CD4-positive, CD25-positive, alpha-beta regulatory T cell (primary cell): Measurements from ENCODE around the gene AIG1. TPM values are rescaled to one million over a fixed set of nuclear protein-coding genes. Genes with fewer than 3 reads are reported as not detected.

Source experiments
- ATAC-seq, 2 donors: fragments of 150-1000 bp; cut with Tn5 transposase; one replicate each; pipeline ENCODE4 v1.10.0; 2021; ENCODE audit warnings: low read depth in 2 of 2, moderate number of reproducible peaks in 2 of 2, moderate library complexity in 1 of 2
- DNase-seq, 3 donors: peaks; one replicate each; pipeline versions ENCODE4 v3.0.0 to v3.0.0-alpha.2; 2012 to 2022; ENCODE audit warnings: mixed read lengths in 1 of 3
- H3K27ac ChIP-seq: one replicate; pipeline ENCODE4 v1.7.0; 2013; ENCODE audit warnings: mild to moderate bottlenecking, low read length; ENCODE audit not compliant: insufficient read depth, poor library complexity, severe bottlenecking
- H3K27me3 ChIP-seq: one replicate; pipeline ENCODE4 v1.7.0; 2013; ENCODE audit warnings: low read length; ENCODE audit not compliant: control insufficient read depth, insufficient read depth
- H3K36me3 ChIP-seq: one replicate; pipeline ENCODE4 v1.7.0; 2013; ENCODE audit warnings: mild to moderate bottlenecking, low read length, moderate library complexity; ENCODE audit not compliant: control insufficient read depth, insufficient read depth
- H3K4me1 ChIP-seq: 2 replicates; pipeline ENCODE4 v1.7.0; 2013; ENCODE audit warnings: mild to moderate bottlenecking, low read length; ENCODE audit not compliant: insufficient read depth, control insufficient read depth, poor library complexity, severe bottlenecking
- H3K4me3 ChIP-seq: one replicate; pipeline ENCODE4 v1.7.0; 2013; ENCODE audit warnings: low read depth, mild to moderate bottlenecking, low read length, moderate library complexity
- H3K9me3 ChIP-seq, 2 experiments: 1 replicate in 1 of 2; 2 replicates in 1 of 2; pipeline ENCODE4 v1.7.0; 2013; ENCODE audit warnings: low read length in 2 of 2, mild to moderate bottlenecking in 1 of 2, moderate library complexity in 1 of 2; ENCODE audit not compliant: control insufficient read depth in 2 of 2
- H3K27ac Mint-ChIP-seq, 3 donors: one replicate each; pipeline ENCODE4 v1.8.0; 2020 to 2022; ENCODE audit warnings: mild to moderate bottlenecking in 3 of 3, mixed read lengths in 3 of 3, moderate library complexity in 2 of 3
- H3K27me3 Mint-ChIP-seq: one replicate; pipeline ENCODE4 v1.8.0; 2022; ENCODE audit warnings: mild to moderate bottlenecking, mixed read lengths
- H3K36me3 Mint-ChIP-seq: one replicate; pipeline ENCODE4 v1.8.0; 2020; ENCODE audit warnings: mixed read lengths
- H3K4me1 Mint-ChIP-seq, 4 donors: one replicate each; pipeline ENCODE4 v1.8.0; 2020 to 2022; ENCODE audit warnings: mixed read lengths in 4 of 4, mild to moderate bottlenecking in 1 of 4
- H3K4me3 Mint-ChIP-seq, 4 donors: one replicate each; pipeline ENCODE4 v1.8.0; 2020 to 2022; ENCODE audit warnings: mild to moderate bottlenecking in 4 of 4, mixed read lengths in 4 of 4, moderate library complexity in 3 of 4
- H3K9me3 Mint-ChIP-seq, 7 donors: one replicate each; pipeline ENCODE4 v1.8.0; 2020 to 2022; ENCODE audit warnings: mixed read lengths in 7 of 7, mild to moderate bottlenecking in 3 of 7, moderate library complexity in 2 of 7
- polyA plus RNA-seq, 4 donors: library from polyadenylated mRNA; unstranded; fragments of 300-500 nt; fragmentation: Illumina TruSeq; gene quantifications; one replicate each; pipeline ENCODE4 v1.2.3, GENCODE V29; 2021
- total RNA-seq: library from RNA; stranded (reverse); gene quantifications from one replicate; pipeline ENCODE4 v1.2.3, GENCODE V29; 2022

AIG1 gene
- total and polyA plus RNA-seq, 5 donors from 2014 or later, result 4.2 to 19.6 (median 13.9) TPM

DNA sequence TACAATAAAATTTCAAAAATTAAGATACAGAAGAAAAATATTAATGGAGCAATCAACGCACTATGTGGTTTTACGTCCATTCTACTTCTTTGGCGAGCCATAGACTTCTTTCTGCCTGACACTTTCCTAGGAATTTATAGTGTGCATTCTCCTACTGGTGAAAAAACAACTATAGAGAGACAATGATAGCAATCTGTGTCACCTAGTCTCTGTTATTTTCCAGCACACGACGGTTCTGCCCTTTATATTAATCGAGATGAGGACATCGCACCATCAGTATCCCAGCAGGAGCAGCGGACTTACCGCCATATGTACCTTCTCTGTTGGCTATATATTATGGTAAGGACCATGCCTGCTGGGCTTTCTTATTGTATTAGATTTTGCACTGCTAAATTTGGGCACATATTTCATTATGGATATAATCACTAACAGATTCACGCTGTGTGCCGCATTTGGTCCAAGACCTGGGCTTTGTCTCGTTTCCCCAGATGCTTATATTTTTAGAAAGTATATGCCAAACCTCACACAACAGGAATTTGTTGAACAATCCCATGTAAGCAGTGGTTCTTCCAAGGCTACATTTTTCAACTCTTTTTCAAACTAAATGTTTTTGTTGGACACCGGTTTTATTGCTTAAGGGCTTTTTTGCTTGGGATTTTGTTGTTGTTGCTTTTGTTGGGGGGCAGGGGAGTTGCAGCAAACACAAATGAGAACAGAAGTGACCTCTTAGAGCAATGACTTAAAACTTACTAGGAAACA lies 223.4 kb downstream of the AIG1 start:
- Histone ChIP-seq H3K9me3 (no peaks in the 10 kb centered on the region), H3K4me3 (no peak overlapping the region), H3K27ac (no peak overlapping the region), H3K36me3 (no peaks in the 10 kb centered on the region), H3K27me3 (no peaks in the 10 kb centered on the region), H3K4me1 (no peaks in the 10 kb centered on the region)
- H3K4me3 Mint-ChIP-seq, result no peak overlapping the region
- no peaks in the 10 kb centered on the region for H3K27me3 Mint-ChIP-seq
- H3K4me1 Mint-ChIP-seq, result peaks cover 0 to 2% (median 0%) of the 10 kb centered on the region in 4 donors
- H3K36me3 Mint-ChIP-seq, result peaks cover 15% of the 10 kb centered on the region
- no peak for DNase-seq
- ATAC-seq, result no peak
- H3K9me3 Mint-ChIP-seq, result no peaks in the 10 kb centered on the region
- H3K27ac Mint-ChIP-seq, result no peak overlapping the region

DNA sequence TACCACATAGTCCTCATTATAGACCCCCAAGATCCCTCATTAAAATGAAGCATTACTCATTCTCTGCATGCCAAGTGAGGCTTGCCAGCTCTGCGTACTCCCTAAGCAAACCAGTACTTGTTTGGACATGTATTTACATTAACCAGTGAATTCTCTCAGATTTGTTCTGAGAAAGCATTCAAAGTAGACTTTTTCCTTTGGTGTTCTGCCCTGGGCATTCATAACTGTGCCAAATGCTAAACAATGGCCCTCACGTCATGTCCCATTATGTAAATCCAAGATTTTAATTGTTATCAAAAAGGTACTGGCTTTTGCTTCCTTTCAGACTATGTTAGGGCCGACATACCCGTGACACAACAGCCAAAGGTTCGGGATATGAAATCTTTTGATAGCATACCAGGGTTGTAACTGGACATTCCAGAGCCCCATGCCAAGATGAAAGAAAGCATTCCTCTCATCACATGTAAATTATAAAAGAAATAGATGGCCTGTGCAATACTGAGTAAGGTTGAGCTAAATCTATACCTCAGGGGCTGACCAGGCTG lies 225.6 kb downstream of the AIG1 start:
- Mint-ChIP-seq H3K27ac (no peak overlapping the region), H3K4me1 (no peaks in the 10 kb centered on the region), H3K36me3 (peaks cover 15% of the 10 kb centered on the region), H3K4me3 (no peak overlapping the region), H3K9me3 (no peaks in the 10 kb centered on the region), H3K27me3 (no peaks in the 10 kb centered on the region)
- H3K36me3 ChIP-seq, result no peaks in the 10 kb centered on the region
- no peak overlapping the region for H3K4me3 ChIP-seq
- H3K27ac ChIP-seq, result no peak overlapping the region
- H3K27me3 ChIP-seq, result no peaks in the 10 kb centered on the region
- no peaks in the 10 kb centered on the region for H3K9me3 ChIP-seq
- DNase-seq (no peak), ATAC-seq (no peak)
- no peaks in the 10 kb centered on the region for H3K4me1 ChIP-seq

DNA sequence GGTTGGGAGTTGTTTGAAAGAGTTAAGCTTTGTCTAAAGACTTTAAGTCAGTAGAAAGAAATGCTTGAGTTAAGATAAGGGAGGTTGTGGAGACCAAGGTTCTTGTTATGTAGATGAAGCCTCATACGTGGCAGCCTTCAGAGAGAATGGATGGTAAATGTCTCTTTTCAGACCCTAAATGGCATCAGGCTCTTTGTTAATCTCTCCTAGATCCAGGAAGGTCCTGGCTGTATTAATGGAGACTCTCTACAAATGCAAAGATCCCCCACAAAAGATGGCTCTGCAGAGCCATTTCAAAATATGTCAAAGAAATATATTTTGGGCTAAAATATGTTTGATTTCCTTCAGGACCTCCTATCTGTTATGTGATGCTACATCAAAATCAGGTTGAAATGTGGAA lies 228.2 kb downstream of the AIG1 start:
- Mint-ChIP-seq H3K27ac (no peak overlapping the region), H3K27me3 (no peaks in the 10 kb centered on the region), H3K4me1 (no peaks in the 10 kb centered on the region), H3K36me3 (peaks cover 15% of the 10 kb centered on the region), H3K4me3 (no peak overlapping the region), H3K9me3 (no peaks in the 10 kb centered on the region)
- Histone ChIP-seq H3K4me1 (no peaks in the 10 kb centered on the region), H3K27me3 (no peaks in the 10 kb centered on the region), H3K9me3 (no peaks in the 10 kb centered on the region), H3K27ac (no peak overlapping the region), H3K36me3 (no peaks in the 10 kb centered on the region), H3K4me3 (no peak overlapping the region)
- DNase-seq (no peak), ATAC-seq (no peak)

DNA sequence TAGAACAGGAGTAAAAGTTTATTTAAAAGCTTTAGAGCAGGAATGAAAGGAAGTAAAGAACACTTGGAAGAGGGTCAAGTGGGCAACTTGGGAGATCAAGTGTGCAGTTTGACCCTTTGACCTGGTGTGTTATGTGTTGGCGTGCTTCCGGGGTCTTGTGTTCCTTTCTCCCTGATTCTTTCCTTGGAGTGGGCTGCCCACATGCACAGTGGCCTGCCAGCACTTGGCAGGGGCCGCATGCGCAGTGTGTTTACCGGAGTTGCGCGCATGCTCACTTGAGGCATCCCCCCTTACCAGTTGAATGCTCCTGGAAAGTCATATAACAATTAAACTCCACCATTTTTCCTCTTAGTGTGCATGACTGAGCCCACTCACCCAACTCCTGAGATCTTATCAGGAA lies 229.5 kb downstream of the AIG1 start:
- Mint-ChIP-seq H3K4me3 (no peak overlapping the region), H3K36me3 (peaks cover 11% of the 10 kb centered on the region), H3K27ac (no peak overlapping the region), H3K4me1 (no peaks in the 10 kb centered on the region), H3K9me3 (no peaks in the 10 kb centered on the region), H3K27me3 (no peaks in the 10 kb centered on the region)
- no peaks in the 10 kb centered on the region for H3K36me3 ChIP-seq
- no peak overlapping the region for H3K4me3 ChIP-seq
- no peak overlapping the region for H3K27ac ChIP-seq
- no peaks in the 10 kb centered on the region for H3K9me3 ChIP-seq
- no peaks in the 10 kb centered on the region for H3K27me3 ChIP-seq
- ATAC-seq (no peak), DNase-seq (no peak)
- H3K4me1 ChIP-seq, result no peaks in the 10 kb centered on the region

DNA sequence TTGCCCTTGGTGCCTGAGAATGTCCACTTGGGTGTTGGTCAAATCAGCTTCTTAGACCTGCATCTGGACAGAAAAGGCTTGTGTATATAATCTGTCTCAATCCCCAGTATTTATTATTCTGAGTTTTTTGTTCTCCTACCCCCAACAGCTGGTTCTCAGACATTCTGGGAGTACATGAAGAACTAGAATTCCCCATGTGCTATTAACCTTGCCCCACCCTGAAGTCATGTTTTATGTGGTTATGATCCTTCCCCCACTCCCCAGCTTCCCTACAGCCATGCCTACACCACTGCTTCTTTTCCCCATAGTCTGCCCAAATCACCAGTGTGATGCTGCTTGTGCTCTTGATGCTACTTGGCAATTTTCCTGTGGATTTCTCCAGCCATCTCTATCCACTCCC lies 232.8 kb downstream of the AIG1 start:
- Histone ChIP-seq H3K4me3 (no peak overlapping the region), H3K27ac (no peak overlapping the region), H3K4me1 (no peaks in the 10 kb centered on the region), H3K27me3 (no peaks in the 10 kb centered on the region), H3K36me3 (no peaks in the 10 kb centered on the region), H3K9me3 (no peaks in the 10 kb centered on the region)
- Mint-ChIP-seq H3K27me3 (no peaks in the 10 kb centered on the region), H3K4me1 (no peaks in the 10 kb centered on the region), H3K27ac (no peak overlapping the region), H3K9me3 (no peaks in the 10 kb centered on the region), H3K4me3 (no peak overlapping the region), H3K36me3 (peaks cover 4% of the 10 kb centered on the region)
- DNase-seq (no peak), ATAC-seq (no peak)

DNA sequence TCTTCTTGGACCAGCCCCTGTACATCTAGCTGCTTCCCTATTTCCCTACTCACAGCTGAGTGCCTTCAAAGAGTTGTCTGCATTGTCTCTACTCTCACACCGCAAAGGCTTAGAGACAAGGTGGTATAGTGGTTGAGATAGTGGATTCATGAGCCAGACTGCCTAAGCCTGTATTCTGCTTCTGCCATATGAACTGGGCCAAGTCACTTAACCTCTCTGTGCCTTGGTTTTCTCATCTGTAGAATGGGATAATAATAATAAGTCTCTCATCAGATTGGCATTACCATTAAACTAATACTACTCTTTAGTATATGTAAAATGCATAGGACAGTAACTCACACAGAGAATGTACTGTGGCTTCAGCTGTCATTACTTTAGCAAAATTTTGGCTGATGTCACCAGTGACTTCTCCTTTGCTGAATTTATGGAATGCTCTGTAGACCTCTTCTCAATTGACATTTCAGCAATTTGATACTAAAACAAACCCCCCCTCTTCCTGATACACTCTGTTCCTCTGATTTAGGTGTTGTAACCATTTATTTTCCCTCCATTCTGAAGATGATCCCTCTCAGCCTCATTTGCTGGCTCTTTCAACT lies 233.7 kb downstream of the AIG1 start:
- H3K36me3 Mint-ChIP-seq, result no peaks in the 10 kb centered on the region
- H3K4me1 Mint-ChIP-seq, result no peaks in the 10 kb centered on the region
- no peak overlapping the region for H3K27ac Mint-ChIP-seq
- no peak overlapping the region for H3K4me3 Mint-ChIP-seq
- H3K27me3 Mint-ChIP-seq, result no peaks in the 10 kb centered on the region
- ATAC-seq (no peak), DNase-seq (no peak)
- Histone ChIP-seq H3K4me3 (no peak overlapping the region), H3K27me3 (no peaks in the 10 kb centered on the region), H3K27ac (no peak overlapping the region), H3K4me1 (no peaks in the 10 kb centered on the region), H3K9me3 (no peaks in the 10 kb centered on the region), H3K36me3 (no peaks in the 10 kb centered on the region)
- H3K9me3 Mint-ChIP-seq, result no peaks in the 10 kb centered on the region

DNA sequence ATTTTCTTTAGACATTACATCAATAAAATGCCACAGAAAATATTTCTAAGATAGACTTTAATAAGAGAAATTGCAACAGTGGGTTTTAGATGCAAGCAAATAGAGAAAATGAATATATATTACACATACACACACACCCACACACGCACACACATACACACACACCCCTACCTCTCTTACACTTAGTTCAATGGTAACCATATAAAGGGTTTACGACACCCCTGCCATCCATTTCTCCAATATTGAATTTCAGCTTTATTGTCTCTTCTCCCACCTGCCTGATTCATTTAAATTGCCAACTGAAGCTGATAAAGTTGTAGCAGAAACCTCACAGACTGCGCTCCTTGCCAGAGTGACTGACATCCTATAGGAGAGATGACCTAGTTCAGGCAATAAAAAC lies 235.2 kb downstream of the AIG1 start:
- Histone ChIP-seq H3K4me1 (no peaks in the 10 kb centered on the region), H3K36me3 (no peaks in the 10 kb centered on the region), H3K4me3 (no peak overlapping the region), H3K27me3 (no peaks in the 10 kb centered on the region), H3K27ac (no peak overlapping the region), H3K9me3 (no peaks in the 10 kb centered on the region)
- no peak overlapping the region for H3K27ac Mint-ChIP-seq
- no peaks in the 10 kb centered on the region for H3K9me3 Mint-ChIP-seq
- no peaks in the 10 kb centered on the region for H3K27me3 Mint-ChIP-seq
- H3K36me3 Mint-ChIP-seq, result no peaks in the 10 kb centered on the region
- H3K4me1 Mint-ChIP-seq, result no peaks in the 10 kb centered on the region
- no peak overlapping the region for H3K4me3 Mint-ChIP-seq
- ATAC-seq (no peak), DNase-seq (no peak)

DNA sequence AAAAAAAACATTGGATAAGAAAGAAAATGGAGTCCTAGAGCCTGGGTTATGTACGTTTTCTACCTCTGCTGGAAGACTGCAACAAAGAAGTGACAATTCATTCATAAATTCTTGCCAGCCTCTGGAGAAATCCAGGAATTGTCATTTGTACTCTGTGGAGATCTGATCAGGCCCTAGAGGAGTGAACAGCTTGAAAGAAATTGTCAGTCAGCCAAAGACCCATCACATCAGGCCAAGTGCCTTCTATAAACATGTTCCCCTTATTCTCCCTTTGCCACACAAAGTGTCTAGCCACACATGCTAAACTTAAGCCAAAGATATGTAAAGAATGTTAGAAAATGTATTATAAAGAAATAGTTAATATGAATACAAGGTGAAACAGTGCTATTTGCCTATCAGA lies 237.4 kb downstream of the AIG1 start:
- H3K4me1 ChIP-seq, result no peaks in the 10 kb centered on the region
- no peaks in the 10 kb centered on the region for H3K36me3 ChIP-seq
- Mint-ChIP-seq H3K36me3 (peaks cover 6% of the 10 kb centered on the region), H3K4me1 (no peaks in the 10 kb centered on the region), H3K4me3 (no peak overlapping the region), H3K27me3 (peaks cover 5% of the 10 kb centered on the region), H3K9me3 (peaks cover 0 to 3% (median 1%) of the 10 kb centered on the region in 7 donors), H3K27ac (no peak overlapping the region)
- no peak overlapping the region for H3K27ac ChIP-seq
- H3K9me3 ChIP-seq, result no peaks in the 10 kb centered on the region
- DNase-seq, result no peak
- H3K27me3 ChIP-seq, result no peaks in the 10 kb centered on the region
- H3K4me3 ChIP-seq, result no peak overlapping the region
- no peak for ATAC-seq
